HepG2 (cell line): ENCODE results near the gene KRT82. TPM values are rescaled to one million over a fixed set of nuclear protein-coding genes. Genes with fewer than 3 reads are reported as not detected.

Experiments used
- ATAC-seq: fragments of 200-7000 bp; cut with Tn5 transposase; 3 replicates; pipeline ENCODE4 v1.9.1; 2020; ENCODE audit warnings: mild to moderate bottlenecking, moderate library complexity
- BruUV-seq: library from RNA; stranded (reverse); fragments of 400-500 nt; replicated peaks from 2 replicates; lab custom pipeline; 2021; lab: Mats Ljungman, UMichigan
- CTCF ChIA-PET: fragments of 300-600 bp; formaldehyde crosslinking; extraction: SDS; loops from one replicate; lab custom pipeline; 2021; ENCODE audit warnings: low total read pairs, inconsistent platforms, low intra/inter-chr PET ratio; lab: Yijun Ruan, JAX
- POLR2A ChIA-PET: fragments of 350-600 bp; sonication (Branson Sonifier 250); formaldehyde crosslinking; loops from one replicate; lab custom pipeline; 2020; ENCODE audit warnings: antibody characterized with exemption, inconsistent platforms; lab: Yijun Ruan, JAX
- DNase-seq: peaks from one replicate; pipeline ENCODE4 v3.0.0-alpha.2; 2015; ENCODE audit warnings: low spot score
- FAIRE-seq: peaks from 3 replicates; lab custom pipeline; 2011; peaks lifted over from hg19 to GRCh38; lab: Jason Lieb, UNC
- H2AFZ ChIP-seq: one replicate; pipeline ENCODE4 v1.6.1; 2011; ENCODE audit warnings: low read length, inconsistent platforms
- H3K27ac ChIP-seq: fragments of 300-600 bp; 3 replicates; pipeline ENCODE4 v1.8.0; 2011; ENCODE audit warnings: mixed run types, mild to moderate bottlenecking, mixed read lengths, low read length, inconsistent platforms; ENCODE audit not compliant: insufficient read depth; ENCODE audit errors: extremely low read length
- H3K27me3 ChIP-seq, 2 experiments: fragments of 200-600 bp in 1 of 2; 2 replicates in 1 of 2; 3 replicates in 1 of 2; pipeline versions ENCODE4 v1.6.0 to v1.8.0; 2011; ENCODE audit warnings: low read length in 2 of 2, mild to moderate bottlenecking in 2 of 2, moderate library complexity in 2 of 2, inconsistent platforms in 1 of 2; ENCODE audit not compliant: insufficient read depth in 2 of 2, control insufficient read depth in 1 of 2
- H3K36me3 ChIP-seq, 2 experiments: fragments of 200-600 bp in 1 of 2; replicated peaks in 1 of 2; 2 replicates in 1 of 2; 3 replicates in 1 of 2; pipeline versions ENCODE4 v1.5.1 to v1.8.0; 2011; ENCODE audit warnings: low read length in 2 of 2, inconsistent platforms in 1 of 2; ENCODE audit not compliant: insufficient read depth in 2 of 2, control insufficient read depth in 1 of 2
- H3K4me1 ChIP-seq: 2 replicates; pipeline ENCODE4 v1.5.1; 2012; ENCODE audit warnings: low read length, inconsistent platforms; ENCODE audit not compliant: insufficient read depth
- H3K4me2 ChIP-seq: 2 replicates; pipeline ENCODE4 v1.6.0; 2011; ENCODE audit warnings: low read depth, low read length, inconsistent platforms
- H3K4me3 ChIP-seq, 3 experiments: fragments of 200-600 bp in 1 of 3; sonication (generic), shearing (Covaris generic) in 1 of 3; replicated peaks in 1 of 3; 2 replicates each; pipeline ENCODE4 v1.5.1; 2011 to 2016; ENCODE audit warnings: low read length in 3 of 3, inconsistent platforms in 2 of 3, low read depth in 2 of 3, mild to moderate bottlenecking in 2 of 3, control low read depth in 1 of 3, mixed read lengths in 1 of 3; ENCODE audit not compliant: insufficient read depth in 1 of 3
- H3K79me2 ChIP-seq: one replicate; pipeline ENCODE4 v1.6.1; 2011; ENCODE audit warnings: low read length, inconsistent platforms; ENCODE audit not compliant: insufficient read depth
- H3K9ac ChIP-seq: 2 replicates; pipeline ENCODE4 v1.6.0; 2011; ENCODE audit warnings: mild to moderate bottlenecking, low read depth, low read length, inconsistent platforms; ENCODE audit not compliant: insufficient read depth
- H3K9me3 ChIP-seq: 2 replicates; pipeline ENCODE4 v1.5.1; 2012; ENCODE audit warnings: mild to moderate bottlenecking, low read length
- H4K20me1 ChIP-seq: 2 replicates; pipeline ENCODE4 v1.6.0; 2011; ENCODE audit warnings: inconsistent platforms, mild to moderate bottlenecking, low read length, moderate library complexity; ENCODE audit not compliant: insufficient read depth
- JARID2 ChIP-seq: sonication (generic); formaldehyde crosslinking; IDR thresholded peaks from 2 replicates; pipeline ENCODE4 v1.8.1; 2023; ENCODE audit warnings: missing genetic modification reagents, inconsistent platforms; ENCODE audit not compliant: insufficient replicate concordance
- SAFB2 ChIP-seq: sonication (generic); formaldehyde crosslinking; IDR thresholded peaks from 2 replicates; pipeline ENCODE4 v1.5.1; 2020; ENCODE audit warnings: missing genetic modification reagents, low read depth, mild to moderate bottlenecking, borderline replicate concordance
- SNAPC4 ChIP-seq: sonication (generic); formaldehyde crosslinking; IDR thresholded peaks from 2 replicates; pipeline ENCODE4 v1.4.0; 2020; ENCODE audit warnings: mild to moderate bottlenecking, missing genetic modification reagents
- SUZ12 ChIP-seq: fragments of 150-350 bp; IDR thresholded peaks from 2 replicates; pipeline ENCODE4 v1.6.1; 2014; ENCODE audit warnings: low read depth, low read length
- TFDP2 ChIP-seq: sonication (generic); formaldehyde crosslinking; IDR thresholded peaks from 2 replicates; pipeline ENCODE4 v1.4.0; 2020; ENCODE audit warnings: missing genetic modification reagents
- ZFP36L1 ChIP-seq: sonication (generic); formaldehyde crosslinking; IDR thresholded peaks from 2 replicates; pipeline ENCODE4 v1.8.0; 2022; ENCODE audit warnings: mild to moderate bottlenecking, missing genetic modification reagents, moderate library complexity
- ZKSCAN1 ChIP-seq: fragments of 150-350 bp; IDR thresholded peaks from 2 replicates; pipeline ENCODE4 v1.6.1; 2014; ENCODE audit warnings: low read length
- ZNF275 ChIP-seq: sonication (generic); formaldehyde crosslinking; IDR thresholded peaks from 2 replicates; pipeline ENCODE4 v1.8.0; 2022; ENCODE audit warnings: missing genetic modification reagents, mild to moderate bottlenecking, inconsistent platforms, borderline replicate concordance
- WGBS: methylation state at CpG from one replicate; pipeline ENCODE4 v1.1.6; 2017; ENCODE audit warnings: low lambda C conversion rate; 5-methylcytosine and 5-hydroxymethylcytosine counted together
- in situ Hi-C: cut with HindIII; loops from 2 replicates; pipeline ENCODE4 v1.10.0; 2017; ENCODE audit warnings: low pct_unique_long_range_greater_than_20kb; ENCODE audit not compliant: extremely low pct_ligation_motif_present
- intact Hi-C: fragments of 100-400 bp; cut with micrococcal nuclease; formaldehyde crosslinking; loops from one replicate; pipeline ENCODE4 v1.10.0; 2022; ENCODE audit not compliant: unreplicated experiment
- polyA plus RNA-seq, 8 experiments: library from polyadenylated mRNA; depleted of rRNA in 3 of 8; stranded (reverse) in 7 of 8; unstranded in 1 of 8; fragments of >200 nt; fragmentation: Illumina TruSeq in 4 of 8; extraction: Trizol in 4 of 8; gene quantifications; 2 replicates each; pipeline versions ENCODE4 v1.2.1 to v1.2.3, GENCODE V29; 2011 to 2016; ENCODE audit warnings: low read depth in 4 of 8, missing spikeins in 1 of 8, mixed read lengths in 1 of 8; ENCODE audit not compliant: insufficient read depth in 1 of 8
- total RNA-seq, 5 experiments: library from RNA; depleted of rRNA; stranded (reverse); fragments of >200 nt; fragmentation: Illumina TruSeq; extraction: Trizol; gene quantifications; 2 replicates each; pipeline ENCODE4 v1.2.3, GENCODE V29; 2016; ENCODE audit warnings: low read depth in 1 of 5
- TF ChIP-seq, protein P1 (sequence below): sonication (generic); formaldehyde crosslinking; IDR thresholded peaks from 2 replicates; pipeline ENCODE4 v1.5.0; 2020; ENCODE audit warnings: mild to moderate bottlenecking, missing genetic modification reagents, moderate library complexity
- TF ChIP-seq, protein P2 (sequence below): IDR thresholded peaks from 2 replicates; pipeline ENCODE4 v1.6.1; 2016; ENCODE audit warnings: missing compliant biosample characterization, missing genetic modification reagents, borderline replicate concordance

KRT82 gene
- total and polyA plus RNA-seq, 2 of the 13 experiments (the other 11 are each of a cell fraction or from before 2014, with no cell fraction given): not detected

DNA sequence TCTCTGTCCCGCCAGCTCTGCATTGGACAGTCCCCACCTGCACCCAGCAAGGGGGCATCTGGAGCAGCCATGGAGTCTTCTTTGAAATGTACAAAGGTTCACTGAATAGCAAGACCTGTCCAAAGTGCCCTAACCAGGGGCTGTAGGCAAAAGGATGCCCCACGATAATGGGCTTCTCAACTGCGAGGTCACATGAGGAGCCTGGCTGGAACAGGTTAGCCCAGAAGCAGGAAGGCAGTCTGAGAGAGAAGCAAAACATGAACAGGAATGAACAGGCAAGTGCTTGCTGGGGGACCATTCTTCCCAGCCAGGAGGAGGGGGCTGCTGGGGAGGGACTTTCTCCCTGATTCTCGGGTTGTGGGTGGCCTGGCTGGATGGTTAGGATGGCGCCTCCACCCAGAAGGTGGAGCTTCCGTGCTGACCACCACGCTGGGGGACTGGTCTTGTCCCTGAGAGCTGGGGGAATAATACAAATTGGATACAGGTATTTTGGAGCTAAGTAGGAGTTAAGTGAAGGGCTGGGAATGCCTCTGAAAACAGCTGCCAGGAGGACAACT lies 46.0 kb downstream of the KRT82 start:
- no peaks in the 10 kb centered on the region for H3K79me2 ChIP-seq
- no peak overlapping the region for H3K4me3 ChIP-seq
- H3K27me3 ChIP-seq: peaks cover 1 to 16% of the 10 kb centered on the region in 2 experiments; a peak in 4 of 5 replicates
- H3K9ac ChIP-seq: no peak overlapping the region
- DNase-seq (no peak), FAIRE-seq (no peak), ATAC-seq (no peak)
- ChIA-PET POLR2A (no interaction called here), CTCF (no interaction called here)
- no TSS peak for BruUV-seq
- H3K27ac ChIP-seq: no peak overlapping the region
- H3K4me1 ChIP-seq: peaks cover 5% of the 10 kb centered on the region; the same call in 1 of the 2 replicates
- in situ Hi-C loops (no loop called here), intact Hi-C loops (no loop called here)
- no peaks in the 10 kb centered on the region for H3K36me3 ChIP-seq
- no peak overlapping the region for H3K4me2 ChIP-seq
- no peak overlapping the region for H2AFZ ChIP-seq
- H3K9me3 ChIP-seq: no peaks in the 10 kb centered on the region
- 2% methylated on average over 6 of the region's 7 CpGs for WGBS
- H4K20me1 ChIP-seq: no peaks in the 10 kb centered on the region
- TF ChIP-seq ZFP36L1: no peak
- TF ChIP-seq SUZ12: no peak
- TF ChIP-seq JARID2 (CRISPR knock-in tag): no peak
- TF ChIP-seq, protein P1, sequence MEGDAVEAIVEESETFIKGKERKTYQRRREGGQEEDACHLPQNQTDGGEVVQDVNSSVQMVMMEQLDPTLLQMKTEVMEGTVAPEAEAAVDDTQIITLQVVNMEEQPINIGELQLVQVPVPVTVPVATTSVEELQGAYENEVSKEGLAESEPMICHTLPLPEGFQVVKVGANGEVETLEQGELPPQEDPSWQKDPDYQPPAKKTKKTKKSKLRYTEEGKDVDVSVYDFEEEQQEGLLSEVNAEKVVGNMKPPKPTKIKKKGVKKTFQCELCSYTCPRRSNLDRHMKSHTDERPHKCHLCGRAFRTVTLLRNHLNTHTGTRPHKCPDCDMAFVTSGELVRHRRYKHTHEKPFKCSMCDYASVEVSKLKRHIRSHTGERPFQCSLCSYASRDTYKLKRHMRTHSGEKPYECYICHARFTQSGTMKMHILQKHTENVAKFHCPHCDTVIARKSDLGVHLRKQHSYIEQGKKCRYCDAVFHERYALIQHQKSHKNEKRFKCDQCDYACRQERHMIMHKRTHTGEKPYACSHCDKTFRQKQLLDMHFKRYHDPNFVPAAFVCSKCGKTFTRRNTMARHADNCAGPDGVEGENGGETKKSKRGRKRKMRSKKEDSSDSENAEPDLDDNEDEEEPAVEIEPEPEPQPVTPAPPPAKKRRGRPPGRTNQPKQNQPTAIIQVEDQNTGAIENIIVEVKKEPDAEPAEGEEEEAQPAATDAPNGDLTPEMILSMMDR (CRISPR knock-in tag): no peak
- TF ChIP-seq, protein P2, sequence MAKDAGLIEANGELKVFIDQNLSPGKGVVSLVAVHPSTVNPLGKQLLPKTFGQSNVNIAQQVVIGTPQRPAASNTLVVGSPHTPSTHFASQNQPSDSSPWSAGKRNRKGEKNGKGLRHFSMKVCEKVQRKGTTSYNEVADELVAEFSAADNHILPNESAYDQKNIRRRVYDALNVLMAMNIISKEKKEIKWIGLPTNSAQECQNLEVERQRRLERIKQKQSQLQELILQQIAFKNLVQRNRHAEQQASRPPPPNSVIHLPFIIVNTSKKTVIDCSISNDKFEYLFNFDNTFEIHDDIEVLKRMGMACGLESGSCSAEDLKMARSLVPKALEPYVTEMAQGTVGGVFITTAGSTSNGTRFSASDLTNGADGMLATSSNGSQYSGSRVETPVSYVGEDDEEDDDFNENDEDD (CRISPR knock-in tag): no peak
- TF ChIP-seq ZNF275 (CRISPR knock-in tag): no peak
- TF ChIP-seq SNAPC4 (CRISPR knock-in tag): no peak
- no peak for TF ChIP-seq TFDP2
- no peak for TF ChIP-seq ZKSCAN1
- TF ChIP-seq SAFB2 (CRISPR knock-in tag): no peak
